Gastroesophageal sphincter (tissue), 3 donors: ENCODE measurements around the gene GPR137B.

Source experiments
- CTCF ChIP-seq, 4 experiments: fragments of 200-600 bp in 2 of 4; fragments of 450-650 bp in 2 of 4; sonication (generic) in 1 of 4; IDR thresholded peaks; one replicate each; pipeline ENCODE4 v1.5.1; 2017 to 2019; ENCODE audit warnings: antibody characterized with exemption in 4 of 4, mild to moderate bottlenecking in 2 of 4, moderate library complexity in 2 of 4
- EP300 ChIP-seq: sonication (generic); formaldehyde crosslinking; IDR thresholded peaks from one replicate; pipeline ENCODE4 v1.6.1; 2017; ENCODE audit warnings: antibody characterized with exemption, mild to moderate bottlenecking
- POLR2A ChIP-seq, 2 donors: fragments of 450-650 bp; IDR thresholded peaks; one replicate each; pipeline ENCODE4 v1.6.1; 2017; ENCODE audit warnings: antibody characterized with exemption in 2 of 2, mild to moderate bottlenecking in 2 of 2, moderate library complexity in 1 of 2
- POLR2AphosphoS5 ChIP-seq: sonication (generic); formaldehyde crosslinking; IDR thresholded peaks from one replicate; pipeline ENCODE4 v1.6.1; 2017; ENCODE audit warnings: antibody characterized with exemption

- TF ChIP-seq CTCF (IDR thresholded peaks at IDR 0.05) (no peak), POLR2A (IDR thresholded peaks at IDR 0.05) (no peak), POLR2AphosphoS5 (no peak), EP300 (no peak)
These were observed 66.8 kb downstream of the GPR137B start for GRCh38 chr1:236209185-236209584.
